Nephron (organoid): ENCODE data around the gene TDP1.

Experiments used
- H3K27ac Mint-ChIP-seq, 3 experiments: 2 replicates each; pipeline ENCODE4 v1.8.0; 2020; ENCODE audit warnings: mixed read lengths in 3 of 3, mild to moderate bottlenecking in 2 of 3, moderate library complexity in 1 of 3
- H3K27me3 Mint-ChIP-seq: 2 replicates; pipeline ENCODE4 v1.8.0; 2021; ENCODE audit warnings: low read depth, mild to moderate bottlenecking, moderate library complexity, mixed read lengths
- H3K36me3 Mint-ChIP-seq: 2 replicates; pipeline ENCODE4 v1.8.0; 2020; ENCODE audit warnings: low read depth, mixed read lengths
- H3K4me1 Mint-ChIP-seq: 2 replicates; pipeline ENCODE4 v1.8.0; 2020; ENCODE audit warnings: mixed read lengths
- H3K4me3 Mint-ChIP-seq, 3 experiments: 2 replicates each; pipeline ENCODE4 v1.8.0; 2020; ENCODE audit warnings: mild to moderate bottlenecking in 3 of 3, mixed read lengths in 3 of 3, moderate library complexity in 2 of 3
- H3K9me3 Mint-ChIP-seq: 2 replicates; pipeline ENCODE4 v1.8.0; 2020; ENCODE audit warnings: mixed read lengths
- TF ChIP-seq, protein P1 (sequence below), 3 experiments: fragments of 200-600 bp; sonication (generic); IDR thresholded peaks; one replicate each; pipeline ENCODE4 v1.5.0; 2021; ENCODE audit warnings: antibody characterized with exemption in 3 of 3; ENCODE audit not compliant: unreplicated experiment in 3 of 3

Gene TDP1

DNA sequence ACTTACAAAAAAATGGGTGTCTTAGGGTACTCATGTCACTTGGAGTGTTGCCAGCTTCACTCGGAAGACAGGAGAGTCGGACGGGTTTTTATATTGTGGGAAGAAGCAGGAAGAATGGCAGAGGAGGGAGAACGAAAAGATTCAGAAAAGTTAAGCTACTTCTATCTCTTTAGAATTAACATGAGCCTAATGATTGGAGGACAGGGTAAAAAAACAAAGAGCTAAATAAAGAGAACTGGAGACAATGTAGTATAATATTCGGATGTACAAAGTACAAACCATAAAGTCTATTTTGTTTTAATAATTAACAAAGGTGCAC is 45.1 kb upstream of the TDP1 start:
- TF ChIP-seq, protein P1, sequence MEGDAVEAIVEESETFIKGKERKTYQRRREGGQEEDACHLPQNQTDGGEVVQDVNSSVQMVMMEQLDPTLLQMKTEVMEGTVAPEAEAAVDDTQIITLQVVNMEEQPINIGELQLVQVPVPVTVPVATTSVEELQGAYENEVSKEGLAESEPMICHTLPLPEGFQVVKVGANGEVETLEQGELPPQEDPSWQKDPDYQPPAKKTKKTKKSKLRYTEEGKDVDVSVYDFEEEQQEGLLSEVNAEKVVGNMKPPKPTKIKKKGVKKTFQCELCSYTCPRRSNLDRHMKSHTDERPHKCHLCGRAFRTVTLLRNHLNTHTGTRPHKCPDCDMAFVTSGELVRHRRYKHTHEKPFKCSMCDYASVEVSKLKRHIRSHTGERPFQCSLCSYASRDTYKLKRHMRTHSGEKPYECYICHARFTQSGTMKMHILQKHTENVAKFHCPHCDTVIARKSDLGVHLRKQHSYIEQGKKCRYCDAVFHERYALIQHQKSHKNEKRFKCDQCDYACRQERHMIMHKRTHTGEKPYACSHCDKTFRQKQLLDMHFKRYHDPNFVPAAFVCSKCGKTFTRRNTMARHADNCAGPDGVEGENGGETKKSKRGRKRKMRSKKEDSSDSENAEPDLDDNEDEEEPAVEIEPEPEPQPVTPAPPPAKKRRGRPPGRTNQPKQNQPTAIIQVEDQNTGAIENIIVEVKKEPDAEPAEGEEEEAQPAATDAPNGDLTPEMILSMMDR (IDR thresholded peaks at IDR 0.05; ENCODE audit: unreplicated experiment in 3 of 3): no peak
- no peaks in the 10 kb centered on the region for H3K27me3 Mint-ChIP-seq
- peaks cover 40% of the 10 kb centered on the region for H3K4me1 Mint-ChIP-seq

DNA sequence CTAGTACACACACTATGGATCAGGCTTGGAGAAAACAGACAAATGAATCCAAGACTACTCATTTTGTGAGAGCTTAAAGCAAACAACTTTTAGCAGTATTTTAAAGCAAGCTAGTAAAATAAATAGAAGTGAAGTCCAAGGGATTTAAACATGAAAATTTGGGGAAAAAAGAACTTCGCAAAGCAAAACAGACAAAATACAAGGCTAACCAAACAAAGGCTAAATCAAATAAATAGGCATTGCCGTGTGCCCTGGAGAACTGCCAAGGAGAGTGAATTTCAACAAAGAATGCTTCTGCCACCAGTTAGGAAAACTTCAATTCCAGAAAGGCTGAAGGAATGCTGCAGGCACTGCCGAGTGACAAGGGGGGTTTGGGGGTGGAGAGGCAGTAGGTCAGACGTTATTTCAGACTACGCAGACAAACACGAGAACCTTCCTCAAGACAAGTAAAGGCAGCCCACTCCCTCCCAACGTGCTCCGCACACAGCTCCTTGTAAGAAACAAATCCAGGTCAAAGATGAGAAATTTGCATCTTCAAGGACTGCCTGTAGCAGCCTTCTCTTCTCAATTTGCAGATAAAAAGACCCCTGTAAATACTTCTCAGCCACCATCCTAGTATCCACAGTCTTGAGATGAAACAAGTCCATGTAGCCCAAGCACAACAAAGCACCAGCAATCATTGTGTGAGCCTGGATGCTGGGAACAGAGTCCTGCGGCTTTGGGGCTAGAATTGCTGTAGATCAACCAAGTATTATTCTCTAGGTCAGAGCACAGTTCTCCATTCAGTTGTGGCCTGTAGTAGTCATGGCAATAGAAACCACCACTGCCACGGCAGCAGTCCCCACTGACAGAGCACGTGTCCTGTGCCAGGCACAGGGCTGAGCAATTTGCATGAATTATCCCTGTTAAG is 44.5 kb upstream of the TDP1 start:
- Mint-ChIP-seq H3K9me3 (no peaks in the 10 kb centered on the region), H3K27me3 (no peaks in the 10 kb centered on the region), H3K27ac (peak overlapping the region; percentile 82 to 98 (median 88)), H3K4me3 (peak overlapping the region; percentile 31 to 60 (median 33)), H3K4me1 (peaks cover 40% of the 10 kb centered on the region), H3K36me3 (no peaks in the 10 kb centered on the region)
- TF ChIP-seq, protein P1 (IDR thresholded peaks at IDR 0.05; ENCODE audit: unreplicated experiment in 3 of 3): no peak

More for the DNA sequence above, 45.1 kb upstream of the TDP1 start:
- Mint-ChIP-seq H3K9me3 (no peaks in the 10 kb centered on the region), H3K36me3 (no peaks in the 10 kb centered on the region), H3K27ac (peak overlapping the region; percentile 82 to 98 (median 88)), H3K4me3 (peak overlapping the region; percentile 9 to 26 (median 13))

DNA sequence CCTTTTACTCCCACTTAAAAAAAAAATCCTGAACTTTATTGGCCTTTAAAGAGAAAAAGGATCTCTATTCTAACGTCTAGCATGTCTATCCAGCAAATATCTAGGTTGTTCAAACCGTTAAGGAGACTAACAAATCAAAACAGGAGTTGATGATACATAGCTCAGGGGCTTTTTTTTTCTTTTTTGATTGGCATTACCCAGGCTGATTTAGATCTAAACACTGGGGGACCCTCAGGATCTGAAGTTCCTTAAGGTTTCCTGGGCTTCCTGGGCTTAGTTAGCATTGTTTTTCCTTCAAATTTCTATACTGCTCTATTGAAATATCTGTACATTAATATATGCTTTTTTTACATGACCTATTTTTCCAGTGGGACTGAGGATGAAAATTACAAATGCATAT is 43.5 kb upstream of the TDP1 start:
- Mint-ChIP-seq H3K27me3 (no peaks in the 10 kb centered on the region), H3K4me3 (peak overlapping the region in 1 of 3 experiments; percentile 36), H3K36me3 (no peaks in the 10 kb centered on the region), H3K4me1 (peaks cover 40% of the 10 kb centered on the region), H3K9me3 (no peaks in the 10 kb centered on the region), H3K27ac (peak overlapping the region; percentile 82 to 93 (median 88))
- TF ChIP-seq, protein P1 (IDR thresholded peaks at IDR 0.05; ENCODE audit: unreplicated experiment in 3 of 3): no peak

DNA sequence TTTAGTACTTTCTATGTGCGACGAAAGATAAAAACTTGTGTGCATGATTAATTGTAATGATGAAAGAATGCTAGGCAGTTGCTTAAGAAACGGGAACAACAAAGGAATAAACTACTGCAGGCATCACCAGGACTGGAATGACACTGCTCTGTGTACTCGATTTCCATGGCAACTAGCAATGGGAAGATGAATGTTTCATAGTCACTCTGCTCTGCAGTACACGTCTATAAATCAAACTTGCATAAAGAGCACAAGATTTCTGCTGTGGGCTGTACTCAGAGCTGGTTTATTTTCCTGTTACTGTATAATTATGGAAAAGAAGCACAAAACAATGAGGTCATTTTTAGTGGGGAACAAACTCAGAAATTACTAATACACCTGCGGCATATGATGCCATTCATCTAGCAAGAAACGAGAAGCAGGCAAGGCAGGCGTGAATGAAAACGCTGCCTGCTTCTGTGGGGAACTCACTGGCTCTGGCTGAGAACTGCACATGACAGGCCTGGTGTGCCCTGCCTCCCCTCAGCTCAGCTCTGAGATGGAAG is 43.0 kb upstream of the TDP1 start:
- TF ChIP-seq, protein P1 (IDR thresholded peaks at IDR 0.05; ENCODE audit: unreplicated experiment in 3 of 3): no peak
- H3K4me1 Mint-ChIP-seq: peaks cover 40% of the 10 kb centered on the region
- H3K27ac Mint-ChIP-seq: peak overlapping the region; percentile 82 to 93 (median 88)
- H3K4me3 Mint-ChIP-seq: peak overlapping the region in 2 of 3 experiments; percentile 31 to 36
- H3K36me3 Mint-ChIP-seq: no peaks in the 10 kb centered on the region
- no peaks in the 10 kb centered on the region for H3K9me3 Mint-ChIP-seq
- H3K27me3 Mint-ChIP-seq: no peaks in the 10 kb centered on the region

DNA sequence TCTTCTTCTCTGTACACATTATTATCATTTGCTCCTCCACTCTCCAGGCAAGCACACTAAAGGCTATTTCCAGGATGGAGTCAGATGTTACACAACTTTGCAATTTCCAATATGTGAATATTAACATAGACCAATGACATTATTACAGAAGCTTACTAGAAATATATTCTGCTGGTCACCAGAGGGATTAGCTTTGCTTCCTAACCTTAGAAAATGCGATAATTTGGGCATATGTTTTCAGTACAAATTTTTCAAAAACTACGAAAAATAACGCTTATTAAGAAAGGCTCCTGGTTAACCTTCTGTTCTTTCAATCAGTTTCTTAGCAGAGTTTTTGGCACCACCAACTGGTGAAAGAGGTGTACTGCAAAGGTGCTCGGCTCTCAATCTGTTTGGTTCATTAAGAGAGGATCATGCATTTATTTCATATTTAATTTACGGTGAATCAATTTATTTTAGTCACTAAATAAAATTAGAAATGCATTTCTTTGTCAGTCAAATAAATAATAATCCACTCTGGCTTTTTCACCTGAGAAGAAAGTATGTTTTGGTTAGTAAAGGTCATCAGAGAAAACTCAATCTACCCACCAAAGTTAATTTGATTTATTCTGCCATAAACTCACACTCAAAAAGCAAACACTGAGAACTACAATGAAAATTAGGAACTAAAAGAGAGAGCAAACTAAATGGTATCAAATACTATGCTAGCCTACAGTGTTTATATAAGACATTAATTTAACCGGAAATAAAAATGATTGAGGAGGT is 40.4 kb upstream of the TDP1 start:
- no peak overlapping the region for H3K4me3 Mint-ChIP-seq
- H3K4me1 Mint-ChIP-seq: peaks cover 41% of the 10 kb centered on the region
- peak overlapping the region in 2 of 3 experiments; percentile 38 to 73 for H3K27ac Mint-ChIP-seq
- H3K27me3 Mint-ChIP-seq: no peaks in the 10 kb centered on the region
- H3K9me3 Mint-ChIP-seq: no peaks in the 10 kb centered on the region
- TF ChIP-seq, protein P1 (IDR thresholded peaks at IDR 0.05; ENCODE audit: unreplicated experiment in 3 of 3): peak; percentile 93 to 98 (median 95)
- no peaks in the 10 kb centered on the region for H3K36me3 Mint-ChIP-seq
